HG03521 (cell line): Measurements from ENCODE around the gene CD47.

Experiments used
- ATAC-seq: cut with Tn5 transposase; IDR thresholded peaks from one replicate; pipeline ENCODE4 v1.9.1; 2021; ENCODE audit warnings: mild to moderate bottlenecking, moderate library complexity; ENCODE audit not compliant: unreplicated experiment

Gene CD47

DNA sequence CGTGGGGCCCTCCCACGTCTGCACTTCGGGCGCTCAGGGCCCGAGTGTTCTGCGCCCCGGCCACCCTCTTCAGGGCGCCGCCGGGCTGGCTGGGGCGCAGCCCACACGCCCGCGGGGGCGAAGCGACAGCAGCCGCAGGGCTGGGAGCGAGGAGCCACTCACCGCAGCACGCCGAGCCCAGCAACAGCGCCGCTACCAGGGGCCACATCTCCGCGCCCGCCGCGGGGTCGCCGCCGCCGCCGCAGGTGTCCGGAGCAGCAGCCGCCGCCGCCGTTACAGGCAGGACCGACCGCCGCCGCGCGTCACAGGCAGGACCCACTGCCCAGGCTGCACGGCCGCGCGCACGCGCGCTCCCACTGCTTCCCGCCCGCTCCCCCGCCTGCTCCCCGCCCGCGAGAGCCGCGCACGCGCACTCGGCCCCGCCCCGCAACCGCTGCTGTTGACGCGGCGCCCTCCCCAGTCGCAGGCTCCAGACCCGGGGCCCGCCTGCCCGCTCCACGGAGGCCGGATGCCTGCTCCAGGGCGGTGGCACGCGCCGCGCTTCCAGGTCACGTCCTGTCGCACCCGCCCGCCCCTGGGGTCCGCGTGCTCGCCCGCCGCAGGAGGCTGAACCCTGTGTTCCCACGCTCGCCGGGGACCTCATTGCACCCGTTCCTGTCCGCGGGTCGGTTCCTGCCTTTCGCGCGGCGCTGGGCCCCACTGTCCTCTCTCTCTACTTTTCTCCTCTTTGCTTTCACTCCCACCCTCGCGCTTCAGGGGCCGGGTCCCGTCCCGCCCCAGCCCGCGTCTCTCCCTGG lies at the start of gene CD47:
CD47 (minus strand) TSS at position 331 of the 797 bp plus-strand sequence; CDS start at position 208, 123 bp downstream.
- peak; percentile 66 for ATAC-seq

DNA sequence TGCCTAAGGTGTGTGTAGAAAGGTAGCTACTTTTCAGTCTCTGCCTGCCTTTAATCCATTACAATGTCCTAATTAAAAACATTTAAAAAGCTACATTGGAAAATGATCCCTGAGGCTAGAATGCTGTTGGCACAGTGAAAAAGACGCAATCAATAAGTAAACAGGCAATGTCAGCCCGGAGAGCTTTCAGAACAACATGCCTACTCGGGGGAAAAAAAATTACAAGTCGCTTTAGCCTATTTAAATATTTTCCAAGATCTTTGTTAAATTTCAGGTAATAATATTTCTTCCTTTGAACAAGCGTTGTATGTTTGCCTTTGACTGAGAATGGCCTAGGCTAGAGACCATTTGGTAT lies 46.6 kb upstream of the CD47 start:
- ATAC-seq: no peak

DNA sequence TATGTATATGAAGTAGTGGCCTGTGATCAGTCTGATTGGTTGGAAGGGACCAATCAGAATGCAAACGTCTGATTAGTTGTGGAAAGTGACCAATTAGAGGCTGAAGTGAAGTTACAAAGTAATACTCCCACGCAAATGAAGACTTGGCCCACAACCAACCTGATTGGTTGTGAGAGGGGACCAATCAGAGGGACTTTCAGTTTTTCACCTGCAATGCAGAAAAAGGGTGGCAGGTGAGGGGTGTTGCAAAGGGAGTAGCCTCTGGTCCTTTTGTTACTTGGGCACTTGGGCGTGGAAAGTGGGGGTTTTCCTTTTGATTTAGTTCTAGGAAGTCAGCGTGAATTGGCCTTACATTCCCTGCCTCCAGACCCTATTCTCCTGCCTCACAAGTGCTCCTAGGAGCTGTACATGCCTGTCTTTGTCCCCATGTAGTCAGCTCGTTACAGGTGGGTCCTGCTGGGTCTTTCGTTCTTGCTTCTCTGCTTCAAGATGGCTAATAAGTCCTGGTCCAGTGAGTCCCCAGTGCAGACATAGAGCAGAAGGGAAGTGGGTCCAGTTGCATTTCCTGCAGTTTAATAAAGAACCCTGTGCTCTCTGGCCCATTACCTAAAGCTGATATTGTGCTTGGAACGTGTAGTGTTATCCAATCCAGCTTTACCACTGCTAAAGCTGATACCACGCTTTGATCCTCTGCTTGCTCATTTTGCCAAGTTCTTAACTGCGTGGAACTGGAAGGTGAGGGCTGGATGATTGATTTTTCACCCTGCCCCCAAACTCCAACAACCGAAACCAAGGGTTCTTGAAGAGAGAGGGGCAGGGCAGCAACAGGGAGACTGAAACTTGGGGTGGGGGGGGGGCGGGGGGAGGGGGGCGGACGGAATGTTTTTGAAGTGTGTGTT lies 46.0 kb upstream of the CD47 start:
- ATAC-seq: no peak

DNA sequence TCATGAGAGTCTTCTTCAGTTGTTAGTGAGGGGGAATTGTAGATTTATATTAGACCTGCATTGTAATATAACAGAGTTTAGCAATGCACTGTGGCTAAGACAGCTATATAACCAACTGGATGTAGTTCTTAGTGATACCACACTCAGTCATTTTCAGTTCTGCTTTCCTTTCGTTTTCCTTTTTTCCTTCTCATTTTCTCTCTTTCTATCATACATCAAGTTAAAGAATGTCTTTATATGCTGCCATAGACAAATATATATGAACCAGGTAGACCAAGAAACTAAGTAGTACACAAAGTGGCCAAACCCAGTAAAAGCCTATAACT lies 43.7 kb upstream of the CD47 start:
- ATAC-seq: peak; percentile 42

DNA sequence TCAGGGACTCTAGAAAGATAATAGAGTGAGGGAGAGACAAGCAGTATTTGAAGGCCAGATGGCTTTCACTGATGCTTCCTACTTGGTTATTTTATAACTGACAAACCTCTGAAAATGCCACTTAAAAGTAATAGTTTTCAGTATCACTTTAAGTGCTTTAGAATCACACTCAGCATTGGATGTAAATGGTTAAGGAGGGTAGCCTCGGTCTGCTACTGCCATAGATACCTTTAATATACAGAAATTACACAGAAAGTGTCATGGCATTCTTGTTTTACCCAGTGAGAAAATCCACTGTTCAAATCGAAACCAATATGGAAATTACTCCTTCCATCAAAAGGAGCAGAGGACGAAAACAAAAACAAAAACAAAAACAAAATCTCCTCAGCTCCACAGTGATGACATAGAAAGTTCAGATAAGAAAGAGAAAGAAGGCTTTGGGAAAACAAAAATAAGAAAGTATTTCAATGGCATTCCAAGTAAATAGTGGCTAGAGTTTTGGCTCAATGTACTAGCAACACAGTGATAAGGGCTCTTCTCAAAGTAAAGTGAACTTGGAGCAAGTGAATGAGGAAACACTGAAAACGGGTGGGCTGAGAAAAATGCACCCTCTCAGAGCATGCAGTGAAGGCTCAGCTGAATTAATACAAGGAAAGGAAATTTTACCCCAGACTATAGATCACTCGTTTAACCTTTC lies 43.2 kb upstream of the CD47 start:
- ATAC-seq: peak; percentile 42

DNA sequence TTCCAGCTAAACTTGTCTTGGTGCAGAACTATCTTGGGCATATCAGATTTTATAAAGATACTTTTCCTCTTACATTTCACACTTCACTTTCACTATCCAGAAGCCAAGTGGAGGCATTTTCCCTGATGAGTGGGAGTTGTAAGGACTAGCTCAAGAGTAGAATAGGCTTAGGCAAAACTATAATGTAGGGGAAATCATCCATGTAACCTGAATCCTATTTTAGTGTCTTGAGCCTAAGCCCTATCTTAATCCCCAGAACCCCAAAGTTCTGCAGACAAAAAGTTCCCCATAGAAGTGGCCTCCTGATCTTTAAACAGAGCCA lies 42.2 kb upstream of the CD47 start:
- ATAC-seq: no peak

DNA sequence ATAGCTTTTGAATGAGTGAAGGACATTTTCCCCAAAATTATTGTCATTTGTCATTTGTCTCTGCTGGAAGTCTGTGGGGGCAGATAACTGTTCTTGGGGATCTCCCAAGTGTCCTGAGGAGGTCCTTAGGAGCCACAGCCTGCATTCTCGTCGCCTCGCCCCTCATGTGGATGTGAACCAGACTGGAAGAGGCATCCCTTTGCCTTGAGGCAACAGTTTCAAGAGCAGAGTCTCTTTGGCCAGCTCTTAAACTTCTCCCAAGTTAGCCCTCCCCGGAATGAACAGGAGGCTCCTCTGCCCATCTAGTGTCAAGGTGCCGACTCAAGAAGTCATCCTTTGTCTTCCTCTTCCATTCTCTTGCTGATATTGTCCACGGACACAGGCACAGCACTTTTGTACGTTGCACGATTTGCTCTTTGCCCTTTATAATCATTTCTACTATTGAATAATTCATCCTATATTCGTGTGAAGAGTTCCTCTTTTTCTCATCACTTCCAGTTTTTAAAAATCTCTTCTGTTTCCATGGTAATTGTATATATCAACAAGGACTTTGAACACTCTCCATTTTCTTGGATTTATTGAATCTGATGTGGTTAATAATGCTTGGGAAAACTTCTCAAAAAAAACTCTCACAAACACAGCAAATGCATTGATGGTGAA lies 40.8 kb upstream of the CD47 start:
- no peak for ATAC-seq

DNA sequence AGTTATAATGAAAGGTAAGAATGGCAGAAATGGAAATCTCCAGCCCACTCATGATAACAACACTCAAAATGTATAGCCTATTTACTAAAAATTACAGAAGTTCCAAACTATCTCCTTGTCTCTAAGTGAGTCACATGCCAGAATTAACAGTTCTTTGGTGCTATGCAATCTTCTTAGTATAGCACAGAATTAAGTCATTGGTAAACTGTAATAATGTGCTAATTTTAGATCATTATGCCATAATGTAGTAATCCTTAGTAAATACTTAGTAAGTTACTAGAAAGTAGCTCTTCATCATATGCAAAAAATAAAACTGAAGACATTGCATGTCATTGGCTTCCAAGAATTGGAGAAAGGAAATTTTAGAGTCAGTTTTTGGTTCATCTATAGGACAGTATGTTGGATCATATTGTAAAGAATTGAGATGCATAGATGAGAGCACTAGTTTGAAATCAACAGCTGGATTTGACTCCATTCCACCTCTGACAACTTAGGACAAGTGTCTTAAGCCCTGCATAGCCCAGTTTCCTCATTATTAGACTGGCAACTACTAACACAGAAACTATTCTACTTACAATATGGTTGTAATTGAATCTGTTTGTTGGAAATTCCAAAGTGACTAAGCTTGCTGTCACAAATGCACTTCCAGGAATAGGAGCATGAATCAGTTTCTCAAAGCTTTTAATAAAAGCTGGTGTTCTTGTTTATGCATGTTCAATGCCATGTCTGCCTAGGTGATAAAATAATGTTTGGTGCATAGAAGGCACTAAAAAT lies 40.1 kb upstream of the CD47 start:
- no peak for ATAC-seq

GRCh38 chr3:108130236-108130635 lies 39.4 kb upstream of the CD47 start:
- ATAC-seq: no peak

GRCh38 chr3:108127301-108127988 lies 36.6 kb upstream of the CD47 start:
- ATAC-seq: no peak

- ATAC-seq: no peak
These were observed 35.5 kb upstream of the CD47 start for GRCh38 chr3:108126348-108126747.

- ATAC-seq: peak; percentile 61
These were observed 34.8 kb upstream of the CD47 start for GRCh38 chr3:108125550-108126071.

- ATAC-seq: no peak
These were observed 34.3 kb upstream of the CD47 start for GRCh38 chr3:108125153-108125543.

DNA sequence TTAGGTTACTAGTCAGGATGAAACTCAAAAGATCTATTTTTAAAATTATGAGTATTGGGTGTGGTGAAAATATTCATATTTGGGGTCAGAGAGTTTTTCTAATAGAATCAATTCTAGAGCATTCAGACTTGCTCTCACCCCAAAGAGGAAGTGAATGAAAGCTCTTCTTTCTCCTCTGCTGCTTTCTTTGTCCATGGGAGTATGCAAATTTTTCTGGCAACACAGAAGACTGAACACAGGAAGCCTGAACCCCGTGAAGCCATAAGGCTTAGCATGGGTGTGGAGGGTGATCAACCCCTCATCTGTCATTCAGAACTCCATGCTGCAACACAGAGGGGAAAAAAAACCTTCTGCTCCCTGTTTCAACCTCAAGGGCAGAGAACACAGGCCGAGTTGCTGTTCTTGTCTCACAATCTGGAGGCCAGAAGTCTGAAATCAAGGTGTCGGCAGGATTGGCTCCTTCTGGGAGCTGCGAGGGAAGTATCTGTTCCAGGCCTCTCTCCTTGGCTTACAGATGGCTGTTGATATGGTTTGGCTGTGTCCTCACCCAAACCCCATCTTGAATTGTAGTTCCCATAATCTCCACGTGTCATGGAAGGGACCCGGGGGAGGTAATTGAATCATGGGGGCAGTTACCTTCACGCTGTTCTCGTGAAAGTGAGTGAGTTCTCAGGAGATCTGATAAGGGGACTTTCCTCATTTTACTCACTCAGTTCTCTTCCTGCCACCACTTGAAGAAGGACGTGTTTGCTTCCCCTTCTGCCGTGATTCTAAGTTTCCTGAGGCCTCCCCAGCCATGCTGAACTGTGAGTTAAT lies 33.7 kb upstream of the CD47 start:
- peak; percentile 77 for ATAC-seq

DNA sequence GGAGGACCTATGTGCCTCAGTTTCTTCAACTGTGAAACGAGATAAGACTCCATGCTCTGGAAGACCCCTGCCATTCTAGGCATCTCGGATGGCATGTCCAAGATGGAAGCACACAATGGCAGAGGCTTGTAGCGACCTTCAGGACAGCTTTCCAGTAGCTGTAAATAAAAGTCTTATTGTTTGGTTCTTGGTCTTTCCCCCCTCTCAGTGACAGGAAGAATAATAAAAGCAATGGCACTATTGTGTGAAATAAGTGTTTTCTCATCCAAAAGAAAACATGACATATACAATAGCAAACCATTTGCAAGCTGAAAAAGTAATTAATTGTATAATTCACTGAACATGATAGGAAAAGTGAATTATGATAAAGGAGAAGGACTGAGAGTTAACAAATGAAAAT lies 32.5 kb upstream of the CD47 start:
- no peak for ATAC-seq

- no peak for ATAC-seq
These were observed 31.4 kb upstream of the CD47 start for GRCh38 chr3:108122276-108122675.

- no peak for ATAC-seq
These were observed 28.7 kb upstream of the CD47 start for GRCh38 chr3:108119398-108120104.
